K562 (cell line): ENCODE data around the gene NLK. TPM values are rescaled to one million over a fixed set of nuclear protein-coding genes. Genes with fewer than 3 reads are reported as not detected.
A peak's percentile ranks its signal among the peaks of the same experiment; 100 is the strongest.

ENCODE experiments used
- ATAC-seq: fragments of 200-7000 bp; cut with Tn5 transposase; 3 replicates; pipeline ENCODE4 v1.9.1; 2020; ENCODE audit warnings: moderate library complexity
- BruUV-seq: library from RNA; stranded (reverse); fragments of 400-500 nt; replicated peaks from 2 replicates; lab custom pipeline; 2021; lab: Mats Ljungman, UMichigan
- CTCF ChIA-PET: fragments of 300-600 bp; formaldehyde crosslinking; extraction: SDS; loops from one replicate; lab custom pipeline; 2021; ENCODE audit warnings: low intra/inter-chr PET ratio; lab: Yijun Ruan, JAX
- POLR2A ChIA-PET: fragments of 300-600, 350-650 bp; sonication (Branson Sonifier 250); formaldehyde crosslinking; extraction: SDS; loops from one replicate; lab custom pipeline; 2021; ENCODE audit warnings: antibody characterized with exemption, inconsistent platforms; lab: Yijun Ruan, JAX
- DNase-seq, 4 experiments: peaks; one replicate each; pipeline versions ENCODE4 v3.0.0 to v3.0.0-alpha.2; 2011 to 2018; ENCODE audit warnings: low spot score in 3 of 4, mixed read lengths in 3 of 4; ENCODE audit errors: extremely low read depth in 1 of 4
- FAIRE-seq: peaks from 2 replicates; lab custom pipeline; 2011; peaks lifted over from hg19 to GRCh38; lab: Jason Lieb, UNC
- H2AFZ ChIP-seq: 2 replicates; pipeline ENCODE4 v1.6.0; 2011; ENCODE audit warnings: low read depth, low read length, control low read depth, inconsistent platforms
- H3K27ac ChIP-seq: fragments of 200-600 bp; 3 replicates; pipeline ENCODE4 v1.8.0; 2011; ENCODE audit warnings: low read depth, mild to moderate bottlenecking, control low read depth, inconsistent platforms, low read length, moderate library complexity, mixed read lengths; ENCODE audit errors: extremely low read depth
- H3K27me3 ChIP-seq, 2 experiments: fragments of 300-600 bp in 1 of 2; 2 replicates in 1 of 2; 3 replicates in 1 of 2; pipeline versions ENCODE4 v1.6.0 to v1.8.0; 2011; ENCODE audit warnings: inconsistent platforms in 2 of 2, low read length in 2 of 2, mild to moderate bottlenecking in 1 of 2, mixed read lengths in 1 of 2, moderate library complexity in 1 of 2; ENCODE audit not compliant: control insufficient read depth in 2 of 2, insufficient read depth in 2 of 2
- H3K36me3 ChIP-seq: fragments of 300-600 bp; 3 replicates; pipeline ENCODE4 v1.8.0; 2011; ENCODE audit warnings: mild to moderate bottlenecking, low read length, inconsistent platforms; ENCODE audit not compliant: control insufficient read depth, insufficient read depth
- H3K4me1 ChIP-seq, 2 experiments: fragments of 200-600 bp in 1 of 2; replicated peaks in 1 of 2; 2 replicates in 1 of 2; 3 replicates in 1 of 2; pipeline versions ENCODE4 v1.5.1 to v1.8.0; 2011; ENCODE audit warnings: inconsistent platforms in 2 of 2, low read length in 2 of 2, mild to moderate bottlenecking in 1 of 2, mixed read lengths in 1 of 2, moderate library complexity in 1 of 2; ENCODE audit not compliant: control insufficient read depth in 2 of 2, insufficient read depth in 2 of 2
- H3K4me2 ChIP-seq: 2 replicates; pipeline ENCODE4 v1.6.1; 2011; ENCODE audit warnings: low read length, control low read depth, inconsistent platforms, mixed read lengths; ENCODE audit not compliant: insufficient read depth
- H3K4me3 ChIP-seq: fragments of 200-600 bp; sonication (generic), shearing (Covaris generic); 2 replicates; pipeline ENCODE4 v1.5.1; 2016; ENCODE audit warnings: control low read depth, inconsistent platforms
- H3K79me2 ChIP-seq: fragments of 200-600 bp; 3 replicates; pipeline ENCODE4 v1.8.0; 2011; ENCODE audit warnings: low read length, inconsistent platforms; ENCODE audit not compliant: control insufficient read depth, insufficient read depth
- H3K9ac ChIP-seq, 2 experiments: 2 replicates each; pipeline versions ENCODE4 v1.6.0 to v1.6.1; 2011; ENCODE audit warnings: low read depth in 2 of 2, low read length in 2 of 2, control low read depth in 1 of 2, inconsistent platforms in 1 of 2, mild to moderate bottlenecking in 1 of 2, mixed read lengths in 1 of 2; ENCODE audit not compliant: insufficient read depth in 1 of 2
- H3K9me1 ChIP-seq: one replicate; pipeline ENCODE4 v1.6.0; 2011; ENCODE audit warnings: inconsistent platforms, mild to moderate bottlenecking, low read length, moderate library complexity; ENCODE audit not compliant: control insufficient read depth, insufficient read depth
- H3K9me3 ChIP-seq: replicated peaks from 2 replicates; pipeline ENCODE4 v1.5.1; 2011; ENCODE audit warnings: low read depth, low read length, inconsistent platforms; ENCODE audit not compliant: control insufficient read depth, insufficient read depth
- H4K20me1 ChIP-seq: replicated peaks from 2 replicates; pipeline ENCODE4 v1.6.1; 2011; ENCODE audit warnings: low read length, inconsistent platforms, mixed read lengths; ENCODE audit not compliant: control insufficient read depth, insufficient read depth
- ARID1B ChIP-seq: fragments of 450-650 bp; IDR thresholded peaks from 2 replicates; pipeline ENCODE4 v1.6.1; 2016; ENCODE audit warnings: antibody characterized with exemption, mild to moderate bottlenecking, inconsistent platforms
- CBFA2T3 ChIP-seq: fragments of 450-650 bp; IDR thresholded peaks from 2 replicates; pipeline ENCODE4 v1.6.1; 2017
- CREB1 ChIP-seq, 2 experiments: sonication (generic) in 1 of 2; formaldehyde crosslinking in 1 of 2; IDR thresholded peaks; 2 replicates each; pipeline versions ENCODE4 v1.6.1 to v1.8.0; 2012 to 2022; ENCODE audit warnings: inconsistent platforms in 1 of 2, mild to moderate bottlenecking in 1 of 2, missing genetic modification reagents in 1 of 2, moderate library complexity in 1 of 2
- DPF2 ChIP-seq: fragments of 450-650 bp; IDR thresholded peaks from 2 replicates; pipeline ENCODE4 v1.6.1; 2016
- HDGF ChIP-seq: fragments of 450-650 bp; IDR thresholded peaks from 2 replicates; pipeline ENCODE4 v1.6.1; 2016
- HOXB6 ChIP-seq: fragments of 250-450 bp; sonication (Bioruptor Pico); IDR thresholded peaks from 2 replicates; pipeline ENCODE4 v1.5.1; 2022; ENCODE audit warnings: mild to moderate bottlenecking, borderline replicate concordance
- KDM1A ChIP-seq, 2 experiments: fragments of 450-650 bp; IDR thresholded peaks; 2 replicates each; pipeline ENCODE4 v1.6.1; 2016; ENCODE audit warnings: mild to moderate bottlenecking in 2 of 2
- KDM5B ChIP-seq: fragments of 200-600 bp; sonication (generic); IDR thresholded peaks from 2 replicates; pipeline ENCODE4 v1.6.1; 2012; ENCODE audit warnings: low read depth, mild to moderate bottlenecking, moderate library complexity, low read length, control low read depth, inconsistent platforms; ENCODE audit not compliant: insufficient replicate concordance
- KLF13 ChIP-seq: fragments of 450-650 bp; IDR thresholded peaks from 2 replicates; pipeline ENCODE4 v1.6.1; 2016; ENCODE audit warnings: missing genetic modification characterization, low read depth, mild to moderate bottlenecking, missing compliant biosample characterization, moderate library complexity, borderline replicate concordance
- MEF2D ChIP-seq: conservative IDR thresholded peaks from 2 replicates; pipeline ENCODE4 v1.6.1; 2016; ENCODE audit warnings: low read depth, missing genetic modification characterization, missing compliant biosample characterization
- NRF1 ChIP-seq, 2 experiments: fragments of 450-650 bp; IDR thresholded peaks in 1 of 2; conservative IDR thresholded peaks in 1 of 2; 2 replicates each; pipeline ENCODE4 v1.6.1; 2014; ENCODE audit warnings: mild to moderate bottlenecking in 2 of 2
- PBX2 ChIP-seq, 2 experiments: IDR thresholded peaks in 1 of 2; conservative IDR thresholded peaks in 1 of 2; 2 replicates each; pipeline ENCODE4 v1.6.1; 2016; ENCODE audit warnings: low read depth in 2 of 2, mild to moderate bottlenecking in 1 of 2, missing compliant biosample characterization in 1 of 2, missing genetic modification characterization in 1 of 2, moderate library complexity in 1 of 2
- PYGO2 ChIP-seq: fragments of 450-650 bp; IDR thresholded peaks from 2 replicates; pipeline ENCODE4 v1.6.1; 2016; ENCODE audit warnings: mild to moderate bottlenecking, missing genetic modification characterization, moderate library complexity, missing compliant biosample characterization
- SOX6 ChIP-seq: fragments of 450-650 bp; IDR thresholded peaks from 2 replicates; pipeline ENCODE4 v1.6.1; 2014; ENCODE audit warnings: mild to moderate bottlenecking
- VEZF1 ChIP-seq: fragments of 200-800 bp; sonication (Bioruptor generic); IDR thresholded peaks from 2 replicates; pipeline ENCODE4 v1.6.1; 2017; ENCODE audit warnings: missing genetic modification characterization, missing compliant biosample characterization
- ZNF445 ChIP-seq: fragments of 250-450 bp; sonication (Bioruptor Pico); IDR thresholded peaks from 2 replicates; pipeline ENCODE4 v1.4.0; 2020; ENCODE audit warnings: low read depth, mild to moderate bottlenecking, moderate library complexity
- ZNF57 ChIP-seq: fragments of 450-650 bp; formaldehyde crosslinking; IDR thresholded peaks from 2 replicates; pipeline ENCODE4 v1.4.0; 2020; ENCODE audit warnings: mild to moderate bottlenecking, moderate library complexity
- ZNF696 ChIP-seq: fragments of 250-450 bp; sonication (Bioruptor Pico); conservative IDR thresholded peaks from 2 replicates; pipeline ENCODE4 v1.4.0; 2020; ENCODE audit warnings: mild to moderate bottlenecking, moderate library complexity
- in situ Hi-C: fragments of 300-500 bp; cut with MboI; formaldehyde crosslinking; loops from 4 replicates; pipeline ENCODE4 v1.15.0; 2018; ENCODE audit warnings: inconsistent platforms, mixed read lengths
- intact Hi-C: fragments of 100-400 bp; cut with micrococcal nuclease; formaldehyde crosslinking; loops from 2 replicates; pipeline ENCODE4 v1.14.2; 2022
- polyA plus RNA-seq, 8 experiments: library from polyadenylated mRNA; depleted of rRNA in 4 of 8; stranded (reverse) in 5 of 8; unstranded in 3 of 8; fragments of >200 nt; fragmentation: Nextera tagmentation in 2 of 8; fragmentation: Illumina TruSeq in 1 of 8; extraction: Ambion mirVana in 2 of 8; extraction: Trizol in 1 of 8; gene quantifications; 2 replicates each; pipeline versions ENCODE4 v1.2.1 to v1.2.3, GENCODE V29; 2011 to 2014; ENCODE audit warnings: inconsistent platforms in 1 of 8, missing spikeins in 1 of 8
- total RNA-seq, 7 experiments: library from RNA; depleted of rRNA in 6 of 7; stranded (reverse); fragments of >200 nt in 6 of 7; fragmentation: Illumina TruSeq in 2 of 7; extraction: Trizol in 2 of 7; gene quantifications; 2 replicates each; pipeline versions ENCODE4 v1.2.1 to v1.2.3, GENCODE V29; 2011 to 2021; ENCODE audit warnings: low replicate concordance in 1 of 7

The NLK gene
- total and polyA plus RNA-seq, 9 of the 15 experiments (the other 6 are each of a cell fraction or from before 2014, with no cell fraction given), result 10.9 to 59.6 (median 26.7) TPM

DNA sequence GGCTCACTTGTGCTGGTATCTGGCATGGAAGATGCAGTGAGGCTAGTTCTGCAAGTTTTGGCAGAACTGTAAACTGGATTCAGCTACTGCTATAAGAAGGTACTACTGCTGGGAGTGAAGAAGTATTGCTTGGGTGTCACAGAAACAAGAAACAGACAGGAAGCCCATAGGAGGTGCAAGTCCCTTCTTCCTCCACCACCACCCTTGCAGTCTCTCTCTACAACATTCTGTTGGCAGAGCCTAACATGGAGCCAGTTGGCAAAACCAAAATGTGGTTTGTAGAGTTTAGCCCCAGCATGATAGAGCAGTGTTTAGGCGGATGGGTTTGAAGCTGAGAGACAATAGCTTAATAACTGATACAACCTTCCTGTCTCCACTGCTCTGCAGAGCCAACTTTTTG, 72.6 kb downstream of the NLK start (continued):
- no peak for TF ChIP-seq PBX2 (CRISPR knock-in tag; IDR thresholded peaks at IDR 0.05; ENCODE audit: low read depth)
- no peak for TF ChIP-seq PBX2 (tag; conservative IDR thresholded peaks at IDR 0.05; ENCODE audit: low read depth)
- TF ChIP-seq NRF1 (conservative IDR thresholded peaks at IDR 0.05 in 1 of 2, IDR thresholded peaks at IDR 0.05 in 1 of 2), result no peak
- TF ChIP-seq ZNF445 (CRISPR knock-in tag), result no peak
- TF ChIP-seq, all 486 proteins: peak for 0

DNA sequence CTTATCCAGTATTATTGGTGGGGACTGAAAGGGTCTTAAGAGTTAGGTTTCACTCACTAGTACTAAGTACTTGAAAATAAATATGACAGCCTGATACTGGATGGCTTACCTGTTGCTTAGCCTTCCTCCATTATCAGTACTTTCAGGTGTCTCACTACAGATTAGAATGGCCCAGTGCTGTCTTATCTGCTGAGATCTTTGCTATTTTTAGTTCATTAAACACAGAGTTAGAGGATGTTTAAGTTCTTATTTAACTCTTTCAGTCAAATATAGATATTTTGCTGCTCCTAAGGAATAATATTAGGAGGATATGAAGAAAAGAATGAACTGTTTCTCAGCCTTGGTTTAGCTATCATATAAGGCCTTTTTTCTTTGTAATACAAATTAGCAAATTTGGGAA, 74.8 kb downstream of the NLK start:
- no TSS peak for BruUV-seq
- DNase-seq (no peak), ATAC-seq (peak; percentile 34; the same call in 1 of the 3 replicates), FAIRE-seq (no peak)
- in situ Hi-C loops, result no loop called here
- Histone ChIP-seq H3K4me3 (no peak overlapping the region), H3K27me3 (no peaks in the 10 kb centered on the region), H3K36me3 (peaks cover under 1% of the 10 kb centered on the region; the same call in 2 of the 3 replicates), H3K4me2 (no peak overlapping the region; the same call in 1 of the 2 replicates), H3K4me1 (peaks cover 8 to 25% of the 10 kb centered on the region in 2 experiments; a peak in 4 of 5 replicates), H3K9me1 (no peaks in the 10 kb centered on the region), H3K9ac (no peak overlapping the region), H4K20me1 (no peaks in the 10 kb centered on the region), H3K27ac (no peak overlapping the region), H3K79me2 (peaks cover 37% of the 10 kb centered on the region), H3K9me3 (no peaks in the 10 kb centered on the region), H2AFZ (no peak overlapping the region)
- CTCF ChIA-PET, result interaction anchor here (0.5 kb wide), 1 partner anchor 14 kb away, joined by 6 read pairs; no protein-coding TSS in a partner anchor
- intact Hi-C loops, result no loop called here
- POLR2A ChIA-PET, result interaction anchor here (1.0 kb wide), 1 partner anchor 12 kb away, joined by 3 read pairs; no protein-coding TSS in a partner anchor
- TF ChIP-seq KDM5B, result no peak
- TF ChIP-seq CBFA2T3, result peak; percentile 10; the same call in 1 of the 2 replicates
- TF ChIP-seq ZNF696, result no peak
- TF ChIP-seq KDM1A (IDR thresholded peaks at IDR 0.05), result no peak
- 0 out of 2 replicates have a peak, but pooled peaks have one; percentile 24 for TF ChIP-seq DPF2
- no peak for TF ChIP-seq HDGF
- TF ChIP-seq MEF2D (tag), result peak; percentile 65; the same call in 1 of the 2 replicates
- no peak for TF ChIP-seq ZNF57 (CRISPR knock-in tag)
- TF ChIP-seq CREB1 (IDR thresholded peaks at IDR 0.05), result no peak
- no peak for TF ChIP-seq CREB1 (CRISPR knock-in tag; IDR thresholded peaks at IDR 0.05)
- TF ChIP-seq ARID1B, result 0 out of 2 replicates have a peak, but pooled peaks have one; percentile 28
- TF ChIP-seq HOXB6, result no peak
- TF ChIP-seq VEZF1 (CRISPR knock-in tag), result 0 out of 2 replicates have a peak, but pooled peaks have one; percentile 4
- TF ChIP-seq KLF13 (tag), result no peak
- TF ChIP-seq SOX6, result peak; percentile 41; the same call in 1 of the 2 replicates
- no peak for TF ChIP-seq PYGO2 (tag)
